CD14-positive monocyte (primary cell): Measurements from ENCODE around the gene CLPSL2. TPM values are rescaled to one million over a fixed set of nuclear protein-coding genes. Genes with fewer than 3 reads are reported as not detected.
A peak's percentile ranks its signal among the peaks of the same experiment; 100 is the strongest.

Source experiments
- DNase-seq, 3 donors: peaks; one replicate each; pipeline ENCODE4 v3.0.0-alpha.2; 2011 to 2022
- H2AFZ ChIP-seq: 2 replicates; pipeline ENCODE4 v1.6.0; 2012; ENCODE audit warnings: mild to moderate bottlenecking, low read depth, low read length, inconsistent platforms; ENCODE audit not compliant: insufficient read depth, poor library complexity, severe bottlenecking
- H3K27ac ChIP-seq, 2 donors: 1 replicate in 1 of 2; 2 replicates in 1 of 2; pipeline ENCODE4 v1.5.1; 2012 to 2013; ENCODE audit warnings: low read length in 2 of 2, control low read depth in 1 of 2, inconsistent platforms in 1 of 2, low read depth in 1 of 2, mild to moderate bottlenecking in 1 of 2
- H3K27me3 ChIP-seq, 2 donors: one replicate each; pipeline versions ENCODE4 v1.6.0 to v1.6.1; 2011 to 2013; ENCODE audit warnings: low read length in 2 of 2; ENCODE audit not compliant: control insufficient read depth in 2 of 2, insufficient read depth in 2 of 2
- H3K36me3 ChIP-seq, 2 donors: replicated peaks in 1 of 2; 1 replicate in 1 of 2; 2 replicates in 1 of 2; pipeline versions ENCODE4 v1.5.1 to v1.6.1; 2012 to 2013; ENCODE audit warnings: low read length in 2 of 2, control low read depth in 1 of 2, inconsistent platforms in 1 of 2, mild to moderate bottlenecking in 1 of 2; ENCODE audit not compliant: insufficient read depth in 2 of 2, control insufficient read depth in 1 of 2
- H3K4me1 ChIP-seq, 2 donors: 1 replicate in 1 of 2; 2 replicates in 1 of 2; pipeline versions ENCODE4 v1.5.1 to v1.6.1; 2012 to 2013; ENCODE audit warnings: low read length in 2 of 2, control low read depth in 1 of 2, inconsistent platforms in 1 of 2, mild to moderate bottlenecking in 1 of 2, moderate library complexity in 1 of 2; ENCODE audit not compliant: insufficient read depth in 2 of 2, control insufficient read depth in 1 of 2
- H3K4me2 ChIP-seq: replicated peaks from 2 replicates; pipeline ENCODE3; 2012; ENCODE audit warnings: low read length, moderate library complexity, mild to moderate bottlenecking; ENCODE audit not compliant: poor library complexity, severe bottlenecking; ENCODE audit errors: extremely low read depth
- H3K4me3 ChIP-seq, 3 experiments: fragments of 200-600 bp in 1 of 3; sonication (generic) in 1 of 3; replicated peaks in 1 of 3; 1 replicate in 2 of 3; 2 replicates in 1 of 3; pipeline ENCODE4 v1.5.1; 2011 to 2013; ENCODE audit warnings: low read length in 3 of 3, mild to moderate bottlenecking in 3 of 3, control low read depth in 2 of 3, low read depth in 2 of 3, inconsistent platforms in 1 of 3, moderate library complexity in 1 of 3
- H3K79me2 ChIP-seq: 2 replicates; pipeline ENCODE4 v1.6.0; 2012; ENCODE audit warnings: mild to moderate bottlenecking, control low read depth, inconsistent platforms, low read length, moderate library complexity; ENCODE audit not compliant: insufficient read depth
- H3K9ac ChIP-seq: 2 replicates; pipeline ENCODE4 v1.6.0; 2017; ENCODE audit warnings: low read length, mild to moderate bottlenecking; ENCODE audit not compliant: insufficient read depth, poor library complexity, severe bottlenecking
- H3K9me3 ChIP-seq, 2 donors: replicated peaks in 1 of 2; 1 replicate in 1 of 2; 2 replicates in 1 of 2; pipeline versions ENCODE4 v1.5.1 to v1.6.1; 2012 to 2013; ENCODE audit warnings: low read length in 2 of 2, control low read depth in 1 of 2; ENCODE audit not compliant: control insufficient read depth in 1 of 2, insufficient read depth in 1 of 2
- H4K20me1 ChIP-seq: 2 replicates; pipeline ENCODE4 v1.6.0; 2012; ENCODE audit warnings: mild to moderate bottlenecking, low read length, control low read depth, moderate library complexity; ENCODE audit not compliant: insufficient read depth
- H3K27ac Mint-ChIP-seq, 7 donors: one replicate each; pipeline ENCODE4 v1.8.0; 2020; ENCODE audit warnings: mild to moderate bottlenecking in 7 of 7, mixed read lengths in 7 of 7, moderate library complexity in 6 of 7, inconsistent platforms in 2 of 7
- H3K27me3 Mint-ChIP-seq, 3 donors: one replicate each; pipeline ENCODE4 v1.8.0; 2021 to 2022; ENCODE audit warnings: low read depth in 3 of 3, mild to moderate bottlenecking in 3 of 3, mixed read lengths in 3 of 3, moderate library complexity in 3 of 3, inconsistent platforms in 1 of 3
- H3K36me3 Mint-ChIP-seq, 2 donors: one replicate each; pipeline ENCODE4 v1.8.0; 2020; ENCODE audit warnings: mixed read lengths in 2 of 2, inconsistent platforms in 1 of 2, mild to moderate bottlenecking in 1 of 2
- H3K4me1 Mint-ChIP-seq: one replicate; pipeline ENCODE4 v1.8.0; 2020; ENCODE audit warnings: mild to moderate bottlenecking, mixed read lengths
- H3K4me3 Mint-ChIP-seq, 2 donors: one replicate each; pipeline ENCODE4 v1.8.0; 2020; ENCODE audit warnings: mild to moderate bottlenecking in 2 of 2, mixed read lengths in 2 of 2, moderate library complexity in 1 of 2
- H3K9me3 Mint-ChIP-seq, 7 donors: one replicate each; pipeline ENCODE4 v1.8.0; 2020 to 2022; ENCODE audit warnings: mixed read lengths in 7 of 7, mild to moderate bottlenecking in 6 of 7, moderate library complexity in 6 of 7, inconsistent platforms in 2 of 7
- WGBS: methylation state at CpG from one replicate; pipeline ENCODE4 v1.1.5; 2013; ENCODE audit warnings: missing lambda C conversion rate; ENCODE audit not compliant: insufficient coverage; 5-methylcytosine and 5-hydroxymethylcytosine counted together
- intact Hi-C, 2 donors: fragments of 100-400 bp; cut with micrococcal nuclease; formaldehyde crosslinking; loops; one replicate each; pipeline versions ENCODE4 v1.15.0 to v1.15.1; 2023
- polyA plus RNA-seq, 3 donors: library from polyadenylated mRNA; depleted of rRNA in 1 of 3; unstranded in 2 of 3; stranded (reverse) in 1 of 3; fragments of 300-500 nt in 2 of 3; fragments of >200 nt in 1 of 3; fragmentation: Illumina TruSeq in 2 of 3; gene quantifications; 1 replicate in 2 of 3; 2 replicates in 1 of 3; pipeline ENCODE4 v1.2.3, GENCODE V29; 2012 to 2021
- TF ChIP-seq, protein P1 (sequence below): fragments of 200-600 bp; IDR thresholded peaks from one replicate; pipeline ENCODE4 v1.8.0; 2022; ENCODE audit warnings: antibody characterized with exemption, mild to moderate bottlenecking

CLPSL2 gene
- polyA plus RNA-seq, 3 donors: not detected

DNA sequence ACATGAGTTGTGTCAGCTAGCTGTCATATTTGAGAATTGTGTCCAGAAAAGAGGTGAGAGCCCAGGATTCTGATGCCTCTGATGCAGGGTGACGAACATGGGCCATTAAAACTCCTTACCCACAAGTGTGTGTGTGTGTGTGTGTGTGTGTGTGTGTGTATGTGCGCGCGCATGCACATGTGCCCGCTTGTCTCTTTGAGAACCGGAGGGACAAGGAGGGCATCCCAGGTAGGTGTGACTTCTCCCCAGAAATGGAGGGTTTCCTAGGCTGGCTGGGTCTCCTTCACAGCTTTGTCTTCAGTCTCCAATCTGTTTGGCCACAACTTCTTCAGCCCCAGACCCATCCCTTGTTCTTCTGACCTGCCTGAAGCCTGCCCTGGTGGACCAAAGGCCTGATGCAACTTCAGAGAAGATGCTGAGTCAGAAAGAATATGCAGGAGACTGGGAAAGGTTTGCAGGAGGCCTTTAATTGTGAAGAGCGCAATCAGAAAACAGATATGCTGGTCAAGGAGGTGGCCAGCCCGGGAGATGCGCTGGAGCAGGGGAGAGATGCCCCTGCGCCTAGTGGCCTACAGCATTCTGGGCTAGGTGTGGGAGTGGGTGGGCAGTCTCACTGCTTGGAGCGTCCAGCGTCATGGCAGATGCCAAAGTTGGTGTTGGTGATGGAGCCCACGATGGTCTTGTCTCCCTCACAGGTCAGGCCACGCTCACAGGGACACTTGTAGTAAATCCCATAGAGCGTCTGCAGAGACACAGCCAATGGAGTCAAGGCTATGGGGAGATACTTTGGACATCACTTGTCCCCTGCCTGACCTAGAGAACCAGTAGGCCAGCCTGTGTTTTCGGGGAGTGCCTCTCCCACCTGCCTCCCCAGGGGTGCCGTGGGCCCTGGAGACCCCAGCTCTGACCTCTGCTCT is 18.4 kb downstream of the CLPSL2 start:
- Mint-ChIP-seq H3K36me3 (no peaks in the 10 kb centered on the region), H3K27ac (peak overlapping the region in 1 of 7 donors; percentile 3), H3K4me3 (no peak overlapping the region), H3K27me3 (peaks cover 13 to 17% (median 14%) of the 10 kb centered on the region in 3 donors), H3K9me3 (peaks cover 0 to 2% (median 0%) of the 10 kb centered on the region in 7 donors), H3K4me1 (no peaks in the 10 kb centered on the region)
- WGBS: 96% methylated on average over 15 of the region's 17 CpGs
- H2AFZ ChIP-seq: no peak overlapping the region
- H3K27me3 ChIP-seq: peaks cover 0 to 3% of the 10 kb centered on the region in 2 donors
- H3K9ac ChIP-seq: no peak overlapping the region
- H3K4me1 ChIP-seq: no peaks in the 10 kb centered on the region
- TF ChIP-seq, protein P1, sequence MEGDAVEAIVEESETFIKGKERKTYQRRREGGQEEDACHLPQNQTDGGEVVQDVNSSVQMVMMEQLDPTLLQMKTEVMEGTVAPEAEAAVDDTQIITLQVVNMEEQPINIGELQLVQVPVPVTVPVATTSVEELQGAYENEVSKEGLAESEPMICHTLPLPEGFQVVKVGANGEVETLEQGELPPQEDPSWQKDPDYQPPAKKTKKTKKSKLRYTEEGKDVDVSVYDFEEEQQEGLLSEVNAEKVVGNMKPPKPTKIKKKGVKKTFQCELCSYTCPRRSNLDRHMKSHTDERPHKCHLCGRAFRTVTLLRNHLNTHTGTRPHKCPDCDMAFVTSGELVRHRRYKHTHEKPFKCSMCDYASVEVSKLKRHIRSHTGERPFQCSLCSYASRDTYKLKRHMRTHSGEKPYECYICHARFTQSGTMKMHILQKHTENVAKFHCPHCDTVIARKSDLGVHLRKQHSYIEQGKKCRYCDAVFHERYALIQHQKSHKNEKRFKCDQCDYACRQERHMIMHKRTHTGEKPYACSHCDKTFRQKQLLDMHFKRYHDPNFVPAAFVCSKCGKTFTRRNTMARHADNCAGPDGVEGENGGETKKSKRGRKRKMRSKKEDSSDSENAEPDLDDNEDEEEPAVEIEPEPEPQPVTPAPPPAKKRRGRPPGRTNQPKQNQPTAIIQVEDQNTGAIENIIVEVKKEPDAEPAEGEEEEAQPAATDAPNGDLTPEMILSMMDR: no peak
- no peak for DNase-seq
- no peaks in the 10 kb centered on the region for H3K36me3 ChIP-seq
- no peaks in the 10 kb centered on the region for H3K79me2 ChIP-seq
- no peaks in the 10 kb centered on the region for H3K9me3 ChIP-seq
- intact Hi-C loops: no loop called here
- no peak overlapping the region for H3K4me3 ChIP-seq
- no peak overlapping the region for H3K4me2 ChIP-seq
- H4K20me1 ChIP-seq: no peaks in the 10 kb centered on the region
- no peak overlapping the region for H3K27ac ChIP-seq

DNA sequence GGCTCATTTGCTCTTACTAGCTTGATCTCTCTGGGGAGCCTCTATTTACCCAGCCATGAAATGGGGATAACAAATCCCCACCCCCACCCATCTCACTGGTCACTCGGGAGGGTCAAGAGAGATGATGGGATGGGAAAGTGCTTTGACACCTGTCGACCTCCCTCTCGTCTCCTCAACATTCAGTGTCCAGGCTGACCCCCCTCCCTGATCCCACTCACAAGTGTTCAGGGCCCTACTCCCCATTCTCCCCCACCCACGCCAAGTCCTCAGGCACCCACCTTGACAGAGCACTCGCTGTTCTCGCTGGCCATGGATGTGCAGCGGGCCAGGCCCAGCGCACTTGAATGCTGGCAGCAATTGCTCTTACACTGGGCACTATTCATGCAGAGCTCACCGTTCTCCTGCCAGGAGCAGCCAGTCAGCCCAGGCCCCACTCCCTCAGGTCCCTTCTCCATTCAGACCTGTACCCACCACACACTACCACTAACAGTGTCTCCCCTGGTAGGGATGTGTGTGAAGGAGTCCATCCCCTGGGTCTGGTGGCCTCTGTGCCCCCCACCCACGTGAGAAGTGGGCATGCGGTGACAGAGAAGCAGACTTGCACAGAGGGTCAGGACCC is 19.2 kb downstream of the CLPSL2 start:
- Mint-ChIP-seq H3K27ac (no peak overlapping the region), H3K4me1 (no peaks in the 10 kb centered on the region), H3K36me3 (no peaks in the 10 kb centered on the region), H3K4me3 (no peak overlapping the region), H3K9me3 (peaks cover 0 to 2% (median 0%) of the 10 kb centered on the region in 7 donors), H3K27me3 (peaks cover 9 to 18% (median 11%) of the 10 kb centered on the region in 3 donors)
- Histone ChIP-seq H3K27me3 (no peaks in the 10 kb centered on the region), H3K4me1 (no peaks in the 10 kb centered on the region), H3K27ac (no peak overlapping the region), H3K9me3 (no peaks in the 10 kb centered on the region), H4K20me1 (no peaks in the 10 kb centered on the region), H3K79me2 (no peaks in the 10 kb centered on the region), H2AFZ (no peak overlapping the region), H3K9ac (no peak overlapping the region), H3K36me3 (no peaks in the 10 kb centered on the region), H3K4me2 (no peak overlapping the region), H3K4me3 (no peak overlapping the region)
- TF ChIP-seq, protein P1: no peak
- WGBS: 97% methylated on average over 10 of the region's 11 CpGs
- intact Hi-C loops: no loop called here
- DNase-seq: no peak
